ENCODE data around the gene OCRL. TPM values are rescaled to one million over a fixed set of nuclear protein-coding genes. Genes with fewer than 3 reads are reported as not detected.

The OCRL gene
- 1 to 10 TPM; 1.7 to 1.9 TPM for total RNA-seq
- polyA plus RNA-seq = 0.31 TPM

GRCh38 chrX:129540068-129540653 is at the start of gene OCRL:
TSS of gene OCRL (plus strand) at chrX:129540259. CDS start at chrX:129540440, 181 bp downstream.
- Mint-ChIP-seq H3K4me3 (peak within 1 kb of the TSS; percentile 41 to 87 (median 72)), H3K4me1 (peaks cover 0 to 8% (median 0%) of the 10 kb centered on the region in 3 donors), H3K9me3 (no peaks in the 10 kb centered on the region), H3K36me3 (no peaks in the 10 kb centered on the region), H3K27me3 (peaks cover 14 to 15% of the 10 kb centered on the region in 2 donors), H3K27ac (no peak within 1 kb of the TSS)
- peak in 3 of 5 donors; percentile 4 to 52 (median 42) for DNase-seq
- CTCF ChIA-PET = interaction anchor here (1.3 kb wide), 1 partner anchor 17 kb away, joined by 3 read pairs; no protein-coding TSS in a partner anchor
- peak within 1 kb of the TSS; percentile 43 for H3K27ac ChIP-seq (ENCODE audit: low read depth, low read length)
- peak within 1 kb of the TSS; percentile 39 for H3K4me3 ChIP-seq (ENCODE audit: low read length)
- no peaks in the 10 kb centered on the region for H3K27me3 ChIP-seq (ENCODE audit: insufficient read depth, low read length, poor library complexity, severe bottlenecking)
- H3K4me1 ChIP-seq (ENCODE audit: insufficient read depth, low read length) = no peaks in the 10 kb centered on the region
- H3K36me3 ChIP-seq (ENCODE audit: insufficient read depth, low read length) = no peaks in the 10 kb centered on the region
- H3K9me3 ChIP-seq (ENCODE audit: low read length) = no peaks in the 10 kb centered on the region
- POLR2A ChIA-PET = no interaction called here

- no peaks in the 10 kb centered on the region for H3K4me1 ChIP-seq (ENCODE audit: insufficient read depth, low read length)
- no peak overlapping the region for H3K4me3 ChIP-seq (ENCODE audit: low read length)
- POLR2A ChIA-PET = no interaction called here
- Mint-ChIP-seq H3K36me3 (no peaks in the 10 kb centered on the region), H3K4me1 (no peaks in the 10 kb centered on the region), H3K27ac (no peak overlapping the region), H3K27me3 (peaks cover 0 to 5% of the 10 kb centered on the region in 2 donors), H3K4me3 (no peak overlapping the region), H3K9me3 (no peaks in the 10 kb centered on the region)
- CTCF ChIA-PET = no interaction called here
- no peaks in the 10 kb centered on the region for H3K36me3 ChIP-seq (ENCODE audit: insufficient read depth, low read length)
- no peaks in the 10 kb centered on the region for H3K9me3 ChIP-seq (ENCODE audit: low read length)
- H3K27ac ChIP-seq (ENCODE audit: low read depth, low read length) = no peak overlapping the region
- no peak for DNase-seq
- no peaks in the 10 kb centered on the region for H3K27me3 ChIP-seq (ENCODE audit: insufficient read depth, low read length, poor library complexity, severe bottlenecking)
Observed at GRCh38 chrX:129490330-129490729, 49.7 kb upstream of the OCRL start.

GRCh38 chrX:129493643-129494042 is 46.4 kb upstream of the OCRL start:
- no peaks in the 10 kb centered on the region for H3K36me3 ChIP-seq (ENCODE audit: insufficient read depth, low read length)
- Mint-ChIP-seq H3K4me3 (no peak overlapping the region), H3K27me3 (peaks cover 5 to 8% of the 10 kb centered on the region in 2 donors)

GRCh38 chrX:129494887-129495286 is 45.2 kb upstream of the OCRL start:
- Histone ChIP-seq H3K4me3 (ENCODE audit: low read length) (no peak overlapping the region), H3K27me3 (ENCODE audit: insufficient read depth, low read length, poor library complexity, severe bottlenecking) (no peaks in the 10 kb centered on the region), H3K4me1 (ENCODE audit: insufficient read depth, low read length) (no peaks in the 10 kb centered on the region), H3K9me3 (ENCODE audit: low read length) (no peaks in the 10 kb centered on the region), H3K36me3 (ENCODE audit: insufficient read depth, low read length) (no peaks in the 10 kb centered on the region), H3K27ac (ENCODE audit: low read depth, low read length) (no peak overlapping the region)
- Mint-ChIP-seq H3K9me3 (no peaks in the 10 kb centered on the region), H3K36me3 (no peaks in the 10 kb centered on the region), H3K4me3 (no peak overlapping the region), H3K4me1 (no peaks in the 10 kb centered on the region), H3K27ac (no peak overlapping the region), H3K27me3 (peaks cover 8% of the 10 kb centered on the region in 2 donors)
- ChIA-PET CTCF (no interaction called here), POLR2A (no interaction called here)
- DNase-seq = no peak

More at GRCh38 chrX:129493643-129494042, 46.4 kb upstream of the OCRL start:
- ChIA-PET POLR2A (no interaction called here), CTCF (no interaction called here)
- Histone ChIP-seq H3K27me3 (ENCODE audit: insufficient read depth, low read length, poor library complexity, severe bottlenecking) (no peaks in the 10 kb centered on the region), H3K9me3 (ENCODE audit: low read length) (no peaks in the 10 kb centered on the region), H3K4me3 (ENCODE audit: low read length) (no peak overlapping the region), H3K27ac (ENCODE audit: low read depth, low read length) (no peak overlapping the region), H3K4me1 (ENCODE audit: insufficient read depth, low read length) (no peaks in the 10 kb centered on the region)
- H3K4me1 Mint-ChIP-seq = no peaks in the 10 kb centered on the region
- H3K36me3 Mint-ChIP-seq = no peaks in the 10 kb centered on the region
- no peak for DNase-seq
- H3K9me3 Mint-ChIP-seq = no peaks in the 10 kb centered on the region
- no peak overlapping the region for H3K27ac Mint-ChIP-seq

GRCh38 chrX:129495900-129496299 is 44.2 kb upstream of the OCRL start:
- no peak overlapping the region for H3K27ac ChIP-seq (ENCODE audit: low read depth, low read length)
- H3K27me3 ChIP-seq (ENCODE audit: insufficient read depth, low read length, poor library complexity, severe bottlenecking) = no peaks in the 10 kb centered on the region
- H3K9me3 ChIP-seq (ENCODE audit: low read length) = no peaks in the 10 kb centered on the region
- H3K27me3 Mint-ChIP-seq = peaks cover 8% of the 10 kb centered on the region in 2 donors
- H3K4me1 ChIP-seq (ENCODE audit: insufficient read depth, low read length) = no peaks in the 10 kb centered on the region
- H3K9me3 Mint-ChIP-seq = no peaks in the 10 kb centered on the region
- no peak overlapping the region for H3K4me3 ChIP-seq (ENCODE audit: low read length)
- H3K4me3 Mint-ChIP-seq = no peak overlapping the region
- no peak for DNase-seq
- H3K27ac Mint-ChIP-seq = no peak overlapping the region
- no peaks in the 10 kb centered on the region for H3K36me3 ChIP-seq (ENCODE audit: insufficient read depth, low read length)
- no peaks in the 10 kb centered on the region for H3K4me1 Mint-ChIP-seq
- POLR2A ChIA-PET = no interaction called here
- H3K36me3 Mint-ChIP-seq = no peaks in the 10 kb centered on the region
- CTCF ChIA-PET = no interaction called here

GRCh38 chrX:129496625-129497024 is 43.4 kb upstream of the OCRL start:
- POLR2A ChIA-PET = no interaction called here
- no peak overlapping the region for H3K27ac Mint-ChIP-seq

GRCh38 chrX:129497146-129497843 is 42.8 kb upstream of the OCRL start:
- H3K4me1 Mint-ChIP-seq = no peaks in the 10 kb centered on the region
- POLR2A ChIA-PET = no interaction called here

More at GRCh38 chrX:129496625-129497024, 43.4 kb upstream of the OCRL start:
- no peaks in the 10 kb centered on the region for H3K36me3 Mint-ChIP-seq
- Histone ChIP-seq H3K27me3 (ENCODE audit: insufficient read depth, low read length, poor library complexity, severe bottlenecking) (no peaks in the 10 kb centered on the region), H3K27ac (ENCODE audit: low read depth, low read length) (no peak overlapping the region), H3K4me3 (ENCODE audit: low read length) (no peak overlapping the region), H3K4me1 (ENCODE audit: insufficient read depth, low read length) (no peaks in the 10 kb centered on the region), H3K9me3 (ENCODE audit: low read length) (no peaks in the 10 kb centered on the region), H3K36me3 (ENCODE audit: insufficient read depth, low read length) (no peaks in the 10 kb centered on the region)
- no peaks in the 10 kb centered on the region for H3K4me1 Mint-ChIP-seq
- no peaks in the 10 kb centered on the region for H3K9me3 Mint-ChIP-seq
- no peak for DNase-seq
- peaks cover 8% of the 10 kb centered on the region in 2 donors for H3K27me3 Mint-ChIP-seq
- CTCF ChIA-PET = no interaction called here
- no peak overlapping the region for H3K4me3 Mint-ChIP-seq

GRCh38 chrX:129510331-129510730 is 29.7 kb upstream of the OCRL start:
- CTCF ChIA-PET = no interaction called here
- no peaks in the 10 kb centered on the region for H3K4me1 ChIP-seq (ENCODE audit: insufficient read depth, low read length)
- H3K36me3 Mint-ChIP-seq = no peaks in the 10 kb centered on the region
- no peaks in the 10 kb centered on the region for H3K4me1 Mint-ChIP-seq
- H3K27me3 ChIP-seq (ENCODE audit: insufficient read depth, low read length, poor library complexity, severe bottlenecking) = no peaks in the 10 kb centered on the region
- H3K9me3 ChIP-seq (ENCODE audit: low read length) = no peaks in the 10 kb centered on the region
- no peaks in the 10 kb centered on the region for H3K9me3 Mint-ChIP-seq
- H3K36me3 ChIP-seq (ENCODE audit: insufficient read depth, low read length) = no peaks in the 10 kb centered on the region
- H3K4me3 ChIP-seq (ENCODE audit: low read length) = no peak overlapping the region
- H3K27ac Mint-ChIP-seq = no peak overlapping the region
- POLR2A ChIA-PET = no interaction called here
- no peak for DNase-seq
- H3K4me3 Mint-ChIP-seq = no peak overlapping the region
- H3K27me3 Mint-ChIP-seq = peaks cover 7 to 9% of the 10 kb centered on the region in 2 donors
- no peak overlapping the region for H3K27ac ChIP-seq (ENCODE audit: low read depth, low read length)

More at GRCh38 chrX:129497146-129497843, 42.8 kb upstream of the OCRL start:
- Mint-ChIP-seq H3K9me3 (no peaks in the 10 kb centered on the region), H3K27ac (no peak overlapping the region), H3K27me3 (peaks cover 8 to 9% of the 10 kb centered on the region in 2 donors), H3K36me3 (no peaks in the 10 kb centered on the region), H3K4me3 (no peak overlapping the region)
- Histone ChIP-seq H3K27me3 (ENCODE audit: insufficient read depth, low read length, poor library complexity, severe bottlenecking) (no peaks in the 10 kb centered on the region), H3K4me1 (ENCODE audit: insufficient read depth, low read length) (no peaks in the 10 kb centered on the region), H3K9me3 (ENCODE audit: low read length) (no peaks in the 10 kb centered on the region), H3K27ac (ENCODE audit: low read depth, low read length) (no peak overlapping the region), H3K4me3 (ENCODE audit: low read length) (no peak overlapping the region), H3K36me3 (ENCODE audit: insufficient read depth, low read length) (no peaks in the 10 kb centered on the region)
- CTCF ChIA-PET = no interaction called here
- DNase-seq = no peak

All from CD8-positive, alpha-beta memory T cell (primary cell).